ENCODE measurements around the gene NRIP1. TPM values are rescaled to one million over a fixed set of nuclear protein-coding genes. Genes with fewer than 3 reads are reported as not detected.
"Not testable (repeated sequence)": the region's sequence is repeated elsewhere in the genome, so short reads cannot be mapped to it uniquely, and the experiment has no call there.

NRIP1 gene
- polyA plus RNA-seq, 1 donor (not counting 4 experiments of a cell fraction or from before 2014, with no cell fraction given) = 25.5 TPM

GRCh38 chr21:15034126-15034853 lies 30.5 kb downstream of the NRIP1 start:
- Histone ChIP-seq H3K36me3 (ENCODE audit: control insufficient read depth in 2 of 2, extremely low read depth in 1 of 2, insufficient read depth in 2 of 2, low read length in 2 of 2) (peaks cover 3 to 4% of the 10 kb centered on the region in 2 experiments), H3K79me2 (ENCODE audit: control insufficient read depth, insufficient read depth, low read length) (peaks cover 83% of the 10 kb centered on the region), H3K9me3 (ENCODE audit: control insufficient read depth, low read depth, low read length) (no peaks in the 10 kb centered on the region), H2AFZ (ENCODE audit: control insufficient read depth, low read length) (no peak overlapping the region), H4K20me1 (ENCODE audit: control insufficient read depth, extremely low read depth, insufficient read depth, low read length) (no peaks in the 10 kb centered on the region), H3K9ac (ENCODE audit: control insufficient read depth, extremely low read depth, insufficient read depth, low read length) (no peak overlapping the region), H3K4me1 (ENCODE audit: control insufficient read depth, extremely low read depth, insufficient read depth, low read length) (peaks cover 3% of the 10 kb centered on the region), H3K27ac (ENCODE audit: control insufficient read depth, insufficient read depth, low read length) (no peak overlapping the region), H3K4me3 (ENCODE audit: control insufficient read depth in 2 of 3, extremely low read depth in 1 of 3, insufficient read depth in 2 of 3, low read depth in 1 of 3, low read length in 3 of 3) (no peak overlapping the region), H3K4me2 (ENCODE audit: control insufficient read depth, extremely low read depth, insufficient read depth, low read depth, low read length) (no peak overlapping the region), H3K27me3 (ENCODE audit: control insufficient read depth, extremely low read depth, insufficient read depth, low read length) (no peaks in the 10 kb centered on the region), H3K9me1 (ENCODE audit: control insufficient read depth, extremely low read depth, insufficient read depth, low read length) (no peaks in the 10 kb centered on the region)
- FAIRE-seq = no peak
- no peak for DNase-seq (ENCODE audit: low read depth, low spot score)
- dilution Hi-C loops (cut with MboI; ENCODE audit: extremely low pct_ligation_motif_present, low sequenced_read_pairs) = no loop called here
- no peak for TF ChIP-seq EZH2 (IDR thresholded peaks at IDR 0.05; ENCODE audit: low read length)
- TF ChIP-seq, protein P1, sequence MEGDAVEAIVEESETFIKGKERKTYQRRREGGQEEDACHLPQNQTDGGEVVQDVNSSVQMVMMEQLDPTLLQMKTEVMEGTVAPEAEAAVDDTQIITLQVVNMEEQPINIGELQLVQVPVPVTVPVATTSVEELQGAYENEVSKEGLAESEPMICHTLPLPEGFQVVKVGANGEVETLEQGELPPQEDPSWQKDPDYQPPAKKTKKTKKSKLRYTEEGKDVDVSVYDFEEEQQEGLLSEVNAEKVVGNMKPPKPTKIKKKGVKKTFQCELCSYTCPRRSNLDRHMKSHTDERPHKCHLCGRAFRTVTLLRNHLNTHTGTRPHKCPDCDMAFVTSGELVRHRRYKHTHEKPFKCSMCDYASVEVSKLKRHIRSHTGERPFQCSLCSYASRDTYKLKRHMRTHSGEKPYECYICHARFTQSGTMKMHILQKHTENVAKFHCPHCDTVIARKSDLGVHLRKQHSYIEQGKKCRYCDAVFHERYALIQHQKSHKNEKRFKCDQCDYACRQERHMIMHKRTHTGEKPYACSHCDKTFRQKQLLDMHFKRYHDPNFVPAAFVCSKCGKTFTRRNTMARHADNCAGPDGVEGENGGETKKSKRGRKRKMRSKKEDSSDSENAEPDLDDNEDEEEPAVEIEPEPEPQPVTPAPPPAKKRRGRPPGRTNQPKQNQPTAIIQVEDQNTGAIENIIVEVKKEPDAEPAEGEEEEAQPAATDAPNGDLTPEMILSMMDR (optimal IDR thresholded peaks at IDR 0.05 in 1 of 3, IDR thresholded peaks at IDR 0.05 in 1 of 3, conservative IDR thresholded peaks at IDR 0.05 in 1 of 3; ENCODE audit: extremely low read depth in 1 of 3, insufficient read depth in 2 of 3, low read length in 3 of 3) = no peak

- Histone ChIP-seq H3K9me3 (ENCODE audit: control insufficient read depth, low read depth, low read length) (no peaks in the 10 kb centered on the region), H3K4me3 (ENCODE audit: control insufficient read depth in 2 of 3, extremely low read depth in 1 of 3, insufficient read depth in 2 of 3, low read depth in 1 of 3, low read length in 3 of 3) (no peak overlapping the region), H3K27me3 (ENCODE audit: control insufficient read depth, extremely low read depth, insufficient read depth, low read length) (no peaks in the 10 kb centered on the region), H3K9ac (ENCODE audit: control insufficient read depth, extremely low read depth, insufficient read depth, low read length) (no peak overlapping the region), H4K20me1 (ENCODE audit: control insufficient read depth, extremely low read depth, insufficient read depth, low read length) (no peaks in the 10 kb centered on the region), H3K4me2 (ENCODE audit: control insufficient read depth, extremely low read depth, insufficient read depth, low read depth, low read length) (no peak overlapping the region), H3K36me3 (ENCODE audit: control insufficient read depth in 2 of 2, extremely low read depth in 1 of 2, insufficient read depth in 2 of 2, low read length in 2 of 2) (peaks cover 3 to 4% of the 10 kb centered on the region in 2 experiments), H3K4me1 (ENCODE audit: control insufficient read depth, extremely low read depth, insufficient read depth, low read length) (peaks cover 3% of the 10 kb centered on the region), H3K9me1 (ENCODE audit: control insufficient read depth, extremely low read depth, insufficient read depth, low read length) (no peaks in the 10 kb centered on the region), H3K27ac (ENCODE audit: control insufficient read depth, insufficient read depth, low read length) (no peak overlapping the region), H3K79me2 (ENCODE audit: control insufficient read depth, insufficient read depth, low read length) (peaks cover 83% of the 10 kb centered on the region), H2AFZ (ENCODE audit: control insufficient read depth, low read length) (no peak overlapping the region)
- FAIRE-seq = no peak
- dilution Hi-C loops (cut with MboI; ENCODE audit: extremely low pct_ligation_motif_present, low sequenced_read_pairs) = no loop called here
- TF ChIP-seq, protein P1 (optimal IDR thresholded peaks at IDR 0.05 in 1 of 3, IDR thresholded peaks at IDR 0.05 in 1 of 3, conservative IDR thresholded peaks at IDR 0.05 in 1 of 3; ENCODE audit: extremely low read depth in 1 of 3, insufficient read depth in 2 of 3, low read length in 3 of 3) = no peak
- no peak for TF ChIP-seq EZH2 (IDR thresholded peaks at IDR 0.05; ENCODE audit: low read length)
- no peak for DNase-seq (ENCODE audit: low read depth, low spot score)
These were observed 32.9 kb downstream of the NRIP1 start for GRCh38 chr21:15031790-15032357.

DNA sequence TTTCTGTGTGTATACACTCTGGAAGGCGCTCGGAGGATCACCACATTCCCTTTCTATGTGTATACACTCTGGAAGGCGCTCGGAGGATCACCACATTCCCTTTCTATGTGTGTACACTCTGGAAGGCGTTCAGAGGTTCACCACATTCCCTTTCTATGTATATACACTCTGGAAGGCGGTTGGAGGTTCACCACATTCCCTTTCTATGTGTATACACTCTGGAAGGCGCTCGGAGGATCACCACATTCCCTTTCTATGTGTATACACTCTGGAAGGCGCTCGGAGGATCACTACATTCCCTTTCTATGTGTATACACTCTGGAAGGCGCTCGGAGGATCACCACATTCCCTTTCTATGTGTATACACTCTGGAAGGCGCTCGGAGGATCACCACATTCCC lies 33.4 kb downstream of the NRIP1 start:
- H3K4me2 ChIP-seq (ENCODE audit: control insufficient read depth, extremely low read depth, insufficient read depth, low read depth, low read length); H3K9ac ChIP-seq (ENCODE audit: control insufficient read depth, extremely low read depth, insufficient read depth, low read length); dilution Hi-C loops (cut with MboI; ENCODE audit: extremely low pct_ligation_motif_present, low sequenced_read_pairs); FAIRE-seq; H4K20me1 ChIP-seq (ENCODE audit: control insufficient read depth, extremely low read depth, insufficient read depth, low read length); H3K36me3 ChIP-seq (ENCODE audit: control insufficient read depth in 2 of 2, extremely low read depth in 1 of 2, insufficient read depth in 2 of 2, low read length in 2 of 2); H3K27me3 ChIP-seq (ENCODE audit: control insufficient read depth, extremely low read depth, insufficient read depth, low read length); H2AFZ ChIP-seq (ENCODE audit: control insufficient read depth, low read length); H3K4me3 ChIP-seq (ENCODE audit: control insufficient read depth in 2 of 3, extremely low read depth in 1 of 3, insufficient read depth in 2 of 3, low read depth in 1 of 3, low read length in 3 of 3); H3K4me1 ChIP-seq (ENCODE audit: control insufficient read depth, extremely low read depth, insufficient read depth, low read length); H3K27ac ChIP-seq (ENCODE audit: control insufficient read depth, insufficient read depth, low read length); H3K9me1 ChIP-seq (ENCODE audit: control insufficient read depth, extremely low read depth, insufficient read depth, low read length); DNase-seq (ENCODE audit: low read depth, low spot score); H3K9me3 ChIP-seq (ENCODE audit: control insufficient read depth, low read depth, low read length): not testable (repeated sequence)
- peaks cover 86% of the 10 kb centered on the region for H3K79me2 ChIP-seq (ENCODE audit: control insufficient read depth, insufficient read depth, low read length)
